ENCODE data around the gene MFAP4.

DNA sequence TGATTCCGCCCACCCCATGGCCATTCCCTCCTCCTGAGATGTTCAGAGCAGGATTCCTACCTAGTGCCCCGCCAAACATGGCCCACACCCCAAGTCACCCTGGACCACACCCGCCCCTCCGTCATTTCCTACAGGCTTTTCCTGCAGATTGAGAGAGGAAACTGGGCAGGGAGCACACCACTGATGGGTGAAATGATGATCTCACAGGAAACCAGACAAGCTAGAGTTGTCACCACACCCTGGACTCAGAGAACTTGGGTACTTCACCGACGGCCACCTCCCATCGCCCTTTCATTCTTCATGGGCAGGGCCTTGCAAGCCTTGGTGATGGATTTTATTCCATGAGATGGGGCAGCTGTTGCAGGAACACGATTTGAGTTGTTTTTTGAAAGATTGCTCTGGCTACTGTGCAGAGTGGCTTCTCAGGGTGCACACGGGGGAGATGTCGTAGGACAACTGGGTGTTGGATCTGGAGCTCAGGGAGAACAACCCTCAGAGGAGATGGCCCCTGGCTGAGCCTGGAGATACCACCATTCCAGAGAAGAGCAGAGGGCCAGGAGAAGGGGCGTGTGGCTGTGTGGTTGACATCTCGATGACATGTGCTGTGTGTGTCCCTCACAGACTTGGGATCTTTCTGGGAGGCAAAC is 17.0 kb downstream of the MFAP4 start:
- TF ChIP-seq, protein P1, sequence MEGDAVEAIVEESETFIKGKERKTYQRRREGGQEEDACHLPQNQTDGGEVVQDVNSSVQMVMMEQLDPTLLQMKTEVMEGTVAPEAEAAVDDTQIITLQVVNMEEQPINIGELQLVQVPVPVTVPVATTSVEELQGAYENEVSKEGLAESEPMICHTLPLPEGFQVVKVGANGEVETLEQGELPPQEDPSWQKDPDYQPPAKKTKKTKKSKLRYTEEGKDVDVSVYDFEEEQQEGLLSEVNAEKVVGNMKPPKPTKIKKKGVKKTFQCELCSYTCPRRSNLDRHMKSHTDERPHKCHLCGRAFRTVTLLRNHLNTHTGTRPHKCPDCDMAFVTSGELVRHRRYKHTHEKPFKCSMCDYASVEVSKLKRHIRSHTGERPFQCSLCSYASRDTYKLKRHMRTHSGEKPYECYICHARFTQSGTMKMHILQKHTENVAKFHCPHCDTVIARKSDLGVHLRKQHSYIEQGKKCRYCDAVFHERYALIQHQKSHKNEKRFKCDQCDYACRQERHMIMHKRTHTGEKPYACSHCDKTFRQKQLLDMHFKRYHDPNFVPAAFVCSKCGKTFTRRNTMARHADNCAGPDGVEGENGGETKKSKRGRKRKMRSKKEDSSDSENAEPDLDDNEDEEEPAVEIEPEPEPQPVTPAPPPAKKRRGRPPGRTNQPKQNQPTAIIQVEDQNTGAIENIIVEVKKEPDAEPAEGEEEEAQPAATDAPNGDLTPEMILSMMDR (IDR thresholded peaks at IDR 0.05) = no peak
- TF ChIP-seq POLR2AphosphoS5 (IDR thresholded peaks at IDR 0.05; ENCODE audit: insufficient read depth in 1 of 2, low read depth in 1 of 2) = peak in 1 of 2 donors; percentile 30

All from vagina (tissue), 2 donors.